ENCODE results near the gene TMEM8B. TPM values are rescaled to one million over a fixed set of nuclear protein-coding genes. Genes with fewer than 3 reads are reported as not detected.

TMEM8B gene
- polyA plus RNA-seq, 1 donor (not counting 4 experiments of a cell fraction or from before 2014, with no cell fraction given) = 1.3 TPM

- peaks cover 2% of the 10 kb centered on the region for H3K9me1 ChIP-seq (ENCODE audit: control insufficient read depth, extremely low read depth, insufficient read depth, low read length)
- dilution Hi-C loops (cut with MboI; ENCODE audit: extremely low pct_ligation_motif_present, low sequenced_read_pairs) = no loop called here
- no peaks in the 10 kb centered on the region for H3K79me2 ChIP-seq (ENCODE audit: control insufficient read depth, insufficient read depth, low read length)
- H3K27me3 ChIP-seq (ENCODE audit: control insufficient read depth, extremely low read depth, insufficient read depth, low read length) = no peaks in the 10 kb centered on the region
- H4K20me1 ChIP-seq (ENCODE audit: control insufficient read depth, extremely low read depth, insufficient read depth, low read length) = no peaks in the 10 kb centered on the region
- H3K4me3 ChIP-seq (ENCODE audit: control insufficient read depth in 2 of 3, extremely low read depth in 1 of 3, insufficient read depth in 2 of 3, low read depth in 1 of 3, low read length in 3 of 3) = no peak overlapping the region
- H3K27ac ChIP-seq (ENCODE audit: control insufficient read depth, insufficient read depth, low read length) = no peak overlapping the region
- no peak for FAIRE-seq
- H3K4me2 ChIP-seq (ENCODE audit: control insufficient read depth, extremely low read depth, insufficient read depth, low read depth, low read length) = no peak overlapping the region
- no peaks in the 10 kb centered on the region for H3K9me3 ChIP-seq (ENCODE audit: control insufficient read depth, low read depth, low read length)
- no peaks in the 10 kb centered on the region for H3K36me3 ChIP-seq (ENCODE audit: control insufficient read depth in 2 of 2, extremely low read depth in 1 of 2, insufficient read depth in 2 of 2, low read length in 2 of 2)
- DNase-seq (ENCODE audit: low read depth, low spot score) = no peak
- TF ChIP-seq EZH2 (IDR thresholded peaks at IDR 0.05; ENCODE audit: low read length) = no peak
- TF ChIP-seq CTCF (optimal IDR thresholded peaks at IDR 0.05 in 1 of 3, IDR thresholded peaks at IDR 0.05 in 1 of 3, conservative IDR thresholded peaks at IDR 0.05 in 1 of 3; ENCODE audit: extremely low read depth in 1 of 3, insufficient read depth in 2 of 3, low read length in 3 of 3) = no peak
- no peak overlapping the region for H2AFZ ChIP-seq (ENCODE audit: control insufficient read depth, low read length)
- H3K9ac ChIP-seq (ENCODE audit: control insufficient read depth, extremely low read depth, insufficient read depth, low read length) = no peak overlapping the region
- H3K4me1 ChIP-seq (ENCODE audit: control insufficient read depth, extremely low read depth, insufficient read depth, low read length) = peaks cover 33% of the 10 kb centered on the region
These were observed 13.8 kb downstream of the TMEM8B start for GRCh38 chr9:35842795-35843194.

GRCh38 chr9:35844628-35845270 lies 15.7 kb downstream of the TMEM8B start:
- no peaks in the 10 kb centered on the region for H3K27me3 ChIP-seq (ENCODE audit: control insufficient read depth, extremely low read depth, insufficient read depth, low read length)
- no peaks in the 10 kb centered on the region for H3K79me2 ChIP-seq (ENCODE audit: control insufficient read depth, insufficient read depth, low read length)
- peak overlapping the region; percentile 34 for H3K4me2 ChIP-seq (ENCODE audit: control insufficient read depth, extremely low read depth, insufficient read depth, low read depth, low read length)
- H2AFZ ChIP-seq (ENCODE audit: control insufficient read depth, low read length) = no peak overlapping the region
- peak overlapping the region; percentile 53 for H3K27ac ChIP-seq (ENCODE audit: control insufficient read depth, insufficient read depth, low read length)
- H3K4me1 ChIP-seq (ENCODE audit: control insufficient read depth, extremely low read depth, insufficient read depth, low read length) = peaks cover 37% of the 10 kb centered on the region
- no peak for DNase-seq (ENCODE audit: low read depth, low spot score)
- FAIRE-seq = peak; percentile 91
- peaks cover 0 to under 1% of the 10 kb centered on the region in 2 experiments for H3K36me3 ChIP-seq (ENCODE audit: control insufficient read depth in 2 of 2, extremely low read depth in 1 of 2, insufficient read depth in 2 of 2, low read length in 2 of 2)
- no peak overlapping the region for H3K9ac ChIP-seq (ENCODE audit: control insufficient read depth, extremely low read depth, insufficient read depth, low read length)
- TF ChIP-seq CTCF (optimal IDR thresholded peaks at IDR 0.05 in 1 of 3, IDR thresholded peaks at IDR 0.05 in 1 of 3, conservative IDR thresholded peaks at IDR 0.05 in 1 of 3; ENCODE audit: extremely low read depth in 1 of 3, insufficient read depth in 2 of 3, low read length in 3 of 3) = no peak
- no peak for TF ChIP-seq EZH2 (IDR thresholded peaks at IDR 0.05; ENCODE audit: low read length)
- peaks cover 2% of the 10 kb centered on the region for H3K9me1 ChIP-seq (ENCODE audit: control insufficient read depth, extremely low read depth, insufficient read depth, low read length)
- H4K20me1 ChIP-seq (ENCODE audit: control insufficient read depth, extremely low read depth, insufficient read depth, low read length) = no peaks in the 10 kb centered on the region
- H3K4me3 ChIP-seq (ENCODE audit: control insufficient read depth in 2 of 3, extremely low read depth in 1 of 3, insufficient read depth in 2 of 3, low read depth in 1 of 3, low read length in 3 of 3) = no peak overlapping the region
- dilution Hi-C loops (cut with MboI; ENCODE audit: extremely low pct_ligation_motif_present, low sequenced_read_pairs) = no loop called here
- H3K9me3 ChIP-seq (ENCODE audit: control insufficient read depth, low read depth, low read length) = no peaks in the 10 kb centered on the region
